ENCODE results near the gene GSE1. TPM values are rescaled to one million over a fixed set of nuclear protein-coding genes. Genes with fewer than 3 reads are reported as not detected.

The GSE1 gene
- total and polyA plus RNA-seq, 9 of the 15 experiments (the other 6 are each of a cell fraction or from before 2014, with no cell fraction given), result 12.2 to 244 (median 57.9) TPM

- no peak for TF ChIP-seq GMEB1 (CRISPR knock-in tag; IDR thresholded peaks at IDR 0.05)
- no peak for TF ChIP-seq FIP1L1 (IDR thresholded peaks at IDR 0.05; ENCODE audit: low read depth, low read length, poor library complexity, severe bottlenecking)
- TF ChIP-seq ATF7 (IDR thresholded peaks at IDR 0.05), result 0 out of 2 replicates have a peak, but pooled peaks have one; percentile 16
- no peak for TF ChIP-seq PTTG1 (tag; IDR thresholded peaks at IDR 0.05; ENCODE audit: low read depth)
- TF ChIP-seq GTF2F1 (IDR thresholded peaks at IDR 0.05; ENCODE audit: low read depth, low read length), result no peak
- TF ChIP-seq HDAC6 (IDR thresholded peaks at IDR 0.05; ENCODE audit: low read depth, low read length), result no peak
- TF ChIP-seq NRF1 (conservative IDR thresholded peaks at IDR 0.05 in 1 of 2, IDR thresholded peaks at IDR 0.05 in 1 of 2), result no peak
- TF ChIP-seq NR2C2 (CRISPR knock-in tag; IDR thresholded peaks at IDR 0.05), result peak; percentile 66; the same call in 1 of the 2 replicates
- peak; percentile 88 for TF ChIP-seq NR2C2 (tag; IDR thresholded peaks at IDR 0.05)
- TF ChIP-seq, protein P1, sequence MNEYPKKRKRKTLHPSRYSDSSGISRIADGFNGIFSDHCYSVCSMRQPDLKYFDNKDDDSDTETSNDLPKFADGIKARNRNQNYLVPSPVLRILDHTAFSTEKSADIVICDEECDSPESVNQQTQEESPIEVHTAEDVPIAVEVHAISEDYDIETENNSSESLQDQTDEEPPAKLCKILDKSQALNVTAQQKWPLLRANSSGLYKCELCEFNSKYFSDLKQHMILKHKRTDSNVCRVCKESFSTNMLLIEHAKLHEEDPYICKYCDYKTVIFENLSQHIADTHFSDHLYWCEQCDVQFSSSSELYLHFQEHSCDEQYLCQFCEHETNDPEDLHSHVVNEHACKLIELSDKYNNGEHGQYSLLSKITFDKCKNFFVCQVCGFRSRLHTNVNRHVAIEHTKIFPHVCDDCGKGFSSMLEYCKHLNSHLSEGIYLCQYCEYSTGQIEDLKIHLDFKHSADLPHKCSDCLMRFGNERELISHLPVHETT (CRISPR knock-in tag; conservative IDR thresholded peaks at IDR 0.05 in 1 of 2, IDR thresholded peaks at IDR 0.05 in 1 of 2), result peak in 1 of 2 experiments; percentile 54; a peak in 1 of 4 replicates
- TF ChIP-seq ZNF324 (CRISPR knock-in tag; IDR thresholded peaks at IDR 0.05), result no peak
- no peak for TF ChIP-seq ZNF431 (CRISPR knock-in tag; IDR thresholded peaks at IDR 0.05)
- no peak for TF ChIP-seq BRF1 (IDR thresholded peaks at IDR 0.05; ENCODE audit: borderline replicate concordance, extremely low read depth, insufficient read length)
- no peak for TF ChIP-seq XRCC3 (IDR thresholded peaks at IDR 0.05)
- TF ChIP-seq, protein P2, sequence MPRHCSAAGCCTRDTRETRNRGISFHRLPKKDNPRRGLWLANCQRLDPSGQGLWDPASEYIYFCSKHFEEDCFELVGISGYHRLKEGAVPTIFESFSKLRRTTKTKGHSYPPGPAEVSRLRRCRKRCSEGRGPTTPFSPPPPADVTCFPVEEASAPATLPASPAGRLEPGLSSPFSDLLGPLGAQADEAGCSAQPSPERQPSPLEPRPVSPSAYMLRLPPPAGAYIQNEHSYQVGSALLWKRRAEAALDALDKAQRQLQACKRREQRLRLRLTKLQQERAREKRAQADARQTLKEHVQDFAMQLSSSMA (CRISPR knock-in tag; IDR thresholded peaks at IDR 0.05), result no peak
- TF ChIP-seq CBFB (CRISPR knock-in tag; IDR thresholded peaks at IDR 0.05), result no peak
- TF ChIP-seq GATA2 (CRISPR knock-in tag; IDR thresholded peaks at IDR 0.05), result no peak
- TF ChIP-seq ZBTB34 (CRISPR knock-in tag; IDR thresholded peaks at IDR 0.05), result no peak
- TF ChIP-seq, protein P3, sequence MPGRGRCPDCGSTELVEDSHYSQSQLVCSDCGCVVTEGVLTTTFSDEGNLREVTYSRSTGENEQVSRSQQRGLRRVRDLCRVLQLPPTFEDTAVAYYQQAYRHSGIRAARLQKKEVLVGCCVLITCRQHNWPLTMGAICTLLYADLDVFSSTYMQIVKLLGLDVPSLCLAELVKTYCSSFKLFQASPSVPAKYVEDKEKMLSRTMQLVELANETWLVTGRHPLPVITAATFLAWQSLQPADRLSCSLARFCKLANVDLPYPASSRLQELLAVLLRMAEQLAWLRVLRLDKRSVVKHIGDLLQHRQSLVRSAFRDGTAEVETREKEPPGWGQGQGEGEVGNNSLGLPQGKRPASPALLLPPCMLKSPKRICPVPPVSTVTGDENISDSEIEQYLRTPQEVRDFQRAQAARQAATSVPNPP (IDR thresholded peaks at IDR 0.05; ENCODE audit: borderline replicate concordance, insufficient read depth, insufficient read length), result no peak
- no peak for TF ChIP-seq MTA1 (IDR thresholded peaks at IDR 0.05; ENCODE audit: borderline replicate concordance)
- no peak for TF ChIP-seq MIER1 (IDR thresholded peaks at IDR 0.05; ENCODE audit: low read depth)
- no peak for TF ChIP-seq ZNF239 (CRISPR knock-in tag; IDR thresholded peaks at IDR 0.05)
Measured at GRCh38 chr16:85563515-85564276, 49.4 kb upstream of the GSE1 start (continued).
